K562 (cell line): ENCODE data around the gene TTYH2. TPM values are rescaled to one million over a fixed set of nuclear protein-coding genes. Genes with fewer than 3 reads are reported as not detected.
A peak's percentile ranks its signal among the peaks of the same experiment; 100 is the strongest.

Experiments
- CBX8 ChIP-seq: fragments of 200-600 bp; sonication (generic); IDR thresholded peaks from 2 replicates; pipeline ENCODE4 v1.6.1; 2012; ENCODE audit warnings: borderline replicate concordance, mixed run types, low read depth, mild to moderate bottlenecking, moderate library complexity, mixed read lengths, low read length, control low read depth, inconsistent platforms; ENCODE audit not compliant: poor library complexity, severe bottlenecking; ENCODE audit errors: extremely low read depth
- CHD4 ChIP-seq: fragments of 200-600 bp; sonication (generic); IDR thresholded peaks from 3 replicates; pipeline ENCODE4 v1.6.1; 2012; ENCODE audit warnings: low read depth, mild to moderate bottlenecking, mixed read lengths, low read length, inconsistent platforms; ENCODE audit not compliant: insufficient read depth, insufficient replicate concordance, poor library complexity, severe bottlenecking
- FOXP1 ChIP-seq: sonication (generic); formaldehyde crosslinking; IDR thresholded peaks from 2 replicates; pipeline ENCODE4 v1.8.0; 2022; ENCODE audit warnings: mild to moderate bottlenecking, missing genetic modification reagents
- HNRNPUL1 ChIP-seq: fragments of 200-400 bp; formaldehyde crosslinking; IDR thresholded peaks from 2 replicates; pipeline ENCODE4 v1.6.1; 2017; ENCODE audit warnings: low read length
- NEUROD1 ChIP-seq: fragments of 150-350 bp; IDR thresholded peaks from 2 replicates; pipeline ENCODE4 v1.6.1; 2014; ENCODE audit warnings: borderline replicate concordance, low read length, low read depth; ENCODE audit not compliant: partially characterized antibody
- NR2C1 ChIP-seq, 2 experiments: fragments of 450-650 bp; IDR thresholded peaks; 2 replicates each; pipeline ENCODE4 v1.6.1; 2017; ENCODE audit warnings: mild to moderate bottlenecking in 2 of 2, antibody characterized with exemption in 1 of 2, inconsistent platforms in 1 of 2, missing compliant biosample characterization in 1 of 2, missing genetic modification characterization in 1 of 2
- RBM25 ChIP-seq: fragments of 200-400 bp; formaldehyde crosslinking; IDR thresholded peaks from 2 replicates; pipeline ENCODE4 v1.6.1; 2018; ENCODE audit warnings: low read length, low read depth, moderate library complexity; ENCODE audit not compliant: severe bottlenecking
- STAT6 ChIP-seq: sonication (generic); formaldehyde crosslinking; IDR thresholded peaks from 2 replicates; pipeline ENCODE4 v1.8.1; 2023; ENCODE audit warnings: mild to moderate bottlenecking, missing genetic modification reagents
- ZNF280A ChIP-seq: fragments of 450-650 bp; IDR thresholded peaks from 2 replicates; pipeline ENCODE4 v1.6.1; 2018; ENCODE audit warnings: mild to moderate bottlenecking, low read depth; ENCODE audit not compliant: partially characterized antibody
- polyA plus RNA-seq, 8 experiments: library from polyadenylated mRNA; depleted of rRNA in 4 of 8; stranded (reverse) in 5 of 8; unstranded in 3 of 8; fragments of >200 nt; fragmentation: Nextera tagmentation in 2 of 8; fragmentation: Illumina TruSeq in 1 of 8; extraction: Ambion mirVana in 2 of 8; extraction: Trizol in 1 of 8; gene quantifications; 2 replicates each; pipeline versions ENCODE4 v1.2.1 to v1.2.3, GENCODE V29; 2011 to 2014; ENCODE audit warnings: inconsistent platforms in 1 of 8, missing spikeins in 1 of 8
- total RNA-seq, 7 experiments: library from RNA; depleted of rRNA in 6 of 7; stranded (reverse); fragments of >200 nt in 6 of 7; fragmentation: Illumina TruSeq in 2 of 7; extraction: Trizol in 2 of 7; gene quantifications; 2 replicates each; pipeline versions ENCODE4 v1.2.1 to v1.2.3, GENCODE V29; 2011 to 2021; ENCODE audit warnings: low replicate concordance in 1 of 7

Gene TTYH2
- total and polyA plus RNA-seq, 9 of the 15 experiments (the other 6 are each of a cell fraction or from before 2014, with no cell fraction given): 0.03 to 2.0 (median 0.91) TPM

- TF ChIP-seq STAT6 (CRISPR knock-in tag) (no peak), FOXP1 (CRISPR knock-in tag) (no peak), NR2C1 (IDR thresholded peaks at IDR 0.05) (peak; percentile 50; the same call in 1 of the 2 replicates), NR2C1 (tag; IDR thresholded peaks at IDR 0.05) (no peak), CBX8 (no peak), RBM25 (no peak), ZNF280A (no peak), HNRNPUL1 (no peak), NEUROD1 (peak; percentile 83), CHD4 (no peak)
Measured at GRCh38 chr17:74203439-74204240, 9.7 kb upstream of the TTYH2 start, which contains the start of gene RPL38 (continued).
